Measurements from ENCODE around the gene PIGX.
"Not testable (repeated sequence)": the region's sequence is repeated elsewhere in the genome, so short reads cannot be mapped to it uniquely, and the experiment has no call there.

PIGX gene

DNA sequence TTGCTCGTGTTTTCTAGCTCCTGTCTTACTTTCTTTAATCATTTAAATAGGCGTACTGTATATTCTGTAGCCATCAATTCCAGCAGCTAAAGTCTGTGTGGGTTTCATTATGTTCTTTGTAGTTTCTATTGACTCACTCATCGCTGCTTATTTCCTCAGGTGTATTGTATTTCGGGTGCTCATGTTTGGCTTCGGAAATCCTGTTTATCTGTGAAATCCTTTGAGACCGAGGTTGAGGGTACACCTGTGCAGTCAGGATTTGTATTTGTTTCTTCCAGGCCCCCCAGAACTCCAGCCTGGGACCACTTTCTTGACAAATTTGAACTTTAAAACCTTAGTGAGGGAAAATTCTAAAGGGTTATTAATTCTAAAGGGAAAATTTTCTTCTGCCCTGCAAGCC is 25.5 kb downstream of the PIGX start:
- TF ChIP-seq, protein P1, sequence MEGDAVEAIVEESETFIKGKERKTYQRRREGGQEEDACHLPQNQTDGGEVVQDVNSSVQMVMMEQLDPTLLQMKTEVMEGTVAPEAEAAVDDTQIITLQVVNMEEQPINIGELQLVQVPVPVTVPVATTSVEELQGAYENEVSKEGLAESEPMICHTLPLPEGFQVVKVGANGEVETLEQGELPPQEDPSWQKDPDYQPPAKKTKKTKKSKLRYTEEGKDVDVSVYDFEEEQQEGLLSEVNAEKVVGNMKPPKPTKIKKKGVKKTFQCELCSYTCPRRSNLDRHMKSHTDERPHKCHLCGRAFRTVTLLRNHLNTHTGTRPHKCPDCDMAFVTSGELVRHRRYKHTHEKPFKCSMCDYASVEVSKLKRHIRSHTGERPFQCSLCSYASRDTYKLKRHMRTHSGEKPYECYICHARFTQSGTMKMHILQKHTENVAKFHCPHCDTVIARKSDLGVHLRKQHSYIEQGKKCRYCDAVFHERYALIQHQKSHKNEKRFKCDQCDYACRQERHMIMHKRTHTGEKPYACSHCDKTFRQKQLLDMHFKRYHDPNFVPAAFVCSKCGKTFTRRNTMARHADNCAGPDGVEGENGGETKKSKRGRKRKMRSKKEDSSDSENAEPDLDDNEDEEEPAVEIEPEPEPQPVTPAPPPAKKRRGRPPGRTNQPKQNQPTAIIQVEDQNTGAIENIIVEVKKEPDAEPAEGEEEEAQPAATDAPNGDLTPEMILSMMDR (IDR thresholded peaks at IDR 0.05): no peak
- Histone ChIP-seq H3K4me3 (ENCODE audit: low read depth, low read length) (no peak overlapping the region), H3K79me2 (peaks cover 12% of the 10 kb centered on the region), H3K9me3 (ENCODE audit: control insufficient read depth, low read length) (no peaks in the 10 kb centered on the region), H3K27ac (no peak overlapping the region), H3K27me3 (ENCODE audit: control insufficient read depth, insufficient read depth, low read length) (no peaks in the 10 kb centered on the region), H3K4me1 (peaks cover 7% of the 10 kb centered on the region), H3K4me2 (ENCODE audit: low read length) (no peak overlapping the region), H2AFZ (no peak overlapping the region), H3K36me3 (ENCODE audit: control insufficient read depth, insufficient read depth, low read length) (no peaks in the 10 kb centered on the region), H3K9ac (no peak overlapping the region)

DNA sequence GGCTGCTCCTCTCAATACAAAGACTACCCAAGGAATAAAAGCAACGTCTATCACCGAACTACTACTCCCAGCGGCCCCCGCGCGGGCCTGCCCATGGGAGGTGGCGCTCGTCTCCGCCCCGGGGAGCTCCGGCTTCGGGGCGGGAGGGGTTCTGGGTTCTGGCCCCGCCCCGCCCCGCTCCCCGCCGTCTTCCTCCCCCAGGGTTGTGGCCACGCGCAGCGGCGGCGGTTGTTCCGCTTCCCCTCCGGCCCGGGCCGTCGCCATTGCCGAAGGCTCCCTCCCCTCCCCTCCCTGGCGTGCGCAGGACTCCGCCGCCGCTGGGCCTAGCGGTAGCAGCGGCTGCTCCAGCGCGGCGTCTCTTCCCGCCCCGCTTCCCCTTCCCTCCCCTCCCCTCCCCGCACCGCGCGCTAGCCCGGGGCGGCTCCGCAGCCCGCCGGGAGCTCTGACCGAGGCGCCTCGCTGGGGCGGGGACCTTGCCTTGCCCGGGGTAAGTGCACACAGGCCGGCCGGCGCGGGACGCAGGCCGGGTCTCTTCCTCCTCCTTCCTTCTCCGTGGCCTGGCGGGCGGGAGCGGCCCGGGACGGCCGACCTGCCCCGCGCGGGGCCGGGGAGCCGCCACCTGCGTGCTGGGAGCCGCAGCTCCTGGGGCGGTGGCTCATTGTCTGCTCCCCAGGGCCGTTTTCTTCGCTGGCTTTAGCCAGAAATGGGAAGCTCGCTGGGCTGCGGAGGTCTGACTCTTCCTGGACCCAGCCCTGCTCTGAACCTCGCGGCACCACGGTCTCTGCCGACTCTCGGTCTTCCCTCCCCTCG is 27.7 kb downstream of the PIGX start, which contains the start of gene PAK2:
TSS of gene PAK2 (plus strand) at position 187 of the 810 bp plus-strand sequence. CDS start 42,790 bp downstream, outside the sequence.
- H2AFZ ChIP-seq: peak within 1 kb of the TSS; percentile 81
- peak within 1 kb of the TSS; percentile 98 for H3K4me3 ChIP-seq (ENCODE audit: low read depth, low read length)
- peak within 1 kb of the TSS; percentile 71 for H3K9ac ChIP-seq
- peaks cover 23% of the 10 kb centered on the region for H3K79me2 ChIP-seq
- H3K9me3 ChIP-seq (ENCODE audit: control insufficient read depth, low read length): no peaks in the 10 kb centered on the region
- peak within 1 kb of the TSS; percentile 86 for H3K27ac ChIP-seq
- no peaks in the 10 kb centered on the region for H3K36me3 ChIP-seq (ENCODE audit: control insufficient read depth, insufficient read depth, low read length)
- H3K4me2 ChIP-seq (ENCODE audit: low read length): peak within 1 kb of the TSS; percentile 88
- TF ChIP-seq, protein P1 (IDR thresholded peaks at IDR 0.05): peak; percentile 13
- peaks cover 7% of the 10 kb centered on the region for H3K4me1 ChIP-seq
- no peaks in the 10 kb centered on the region for H3K27me3 ChIP-seq (ENCODE audit: control insufficient read depth, insufficient read depth, low read length)

DNA sequence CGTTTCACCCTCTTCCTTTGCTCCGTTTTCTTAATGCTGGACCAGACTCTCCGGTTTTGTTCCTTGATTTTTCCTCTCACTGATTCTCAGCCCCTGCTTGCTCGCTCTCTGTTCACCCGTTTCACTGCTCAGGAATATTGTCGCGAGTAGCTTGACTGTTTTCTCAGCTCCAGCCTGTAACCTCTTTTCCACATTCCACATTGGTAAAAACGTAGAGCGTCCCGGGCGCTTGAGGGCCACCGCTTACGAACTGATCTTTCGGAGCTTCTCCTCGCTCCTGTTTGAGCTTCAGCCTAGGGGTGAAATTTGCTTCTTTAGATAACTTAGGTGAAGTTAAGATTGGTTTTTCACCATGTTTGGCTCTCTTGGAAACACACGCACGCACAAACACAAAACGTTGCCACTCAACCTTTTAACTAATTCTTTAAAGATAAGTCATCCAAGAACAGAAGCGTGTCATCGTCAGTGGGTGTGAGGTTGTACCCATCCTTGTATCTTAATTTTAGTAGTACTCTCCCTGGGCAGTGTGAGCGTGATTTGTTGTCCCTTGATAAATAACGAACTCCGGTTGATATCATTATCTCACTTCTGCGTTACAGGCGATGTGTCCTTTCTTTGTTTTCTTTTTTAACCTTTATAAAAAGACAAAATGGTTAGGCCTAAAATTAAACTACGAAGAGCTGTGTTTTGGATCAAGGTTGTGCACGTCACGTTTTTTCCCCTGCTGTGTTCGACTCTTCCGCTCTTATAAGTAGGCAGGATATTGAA is 28.5 kb downstream of the PIGX start:
- no peaks in the 10 kb centered on the region for H3K36me3 ChIP-seq (ENCODE audit: control insufficient read depth, insufficient read depth, low read length)
- peak overlapping the region; percentile 81 for H2AFZ ChIP-seq
- peaks cover 30% of the 10 kb centered on the region for H3K79me2 ChIP-seq
- H3K9me3 ChIP-seq (ENCODE audit: control insufficient read depth, low read length): no peaks in the 10 kb centered on the region
- H3K4me1 ChIP-seq: peaks cover 7% of the 10 kb centered on the region
- peak overlapping the region; percentile 98 for H3K4me3 ChIP-seq (ENCODE audit: low read depth, low read length)
- peak overlapping the region; percentile 71 for H3K9ac ChIP-seq
- H3K27me3 ChIP-seq (ENCODE audit: control insufficient read depth, insufficient read depth, low read length): no peaks in the 10 kb centered on the region
- peak overlapping the region; percentile 86 for H3K27ac ChIP-seq
- TF ChIP-seq, protein P1 (IDR thresholded peaks at IDR 0.05): no peak
- peak overlapping the region; percentile 88 for H3K4me2 ChIP-seq (ENCODE audit: low read length)

DNA sequence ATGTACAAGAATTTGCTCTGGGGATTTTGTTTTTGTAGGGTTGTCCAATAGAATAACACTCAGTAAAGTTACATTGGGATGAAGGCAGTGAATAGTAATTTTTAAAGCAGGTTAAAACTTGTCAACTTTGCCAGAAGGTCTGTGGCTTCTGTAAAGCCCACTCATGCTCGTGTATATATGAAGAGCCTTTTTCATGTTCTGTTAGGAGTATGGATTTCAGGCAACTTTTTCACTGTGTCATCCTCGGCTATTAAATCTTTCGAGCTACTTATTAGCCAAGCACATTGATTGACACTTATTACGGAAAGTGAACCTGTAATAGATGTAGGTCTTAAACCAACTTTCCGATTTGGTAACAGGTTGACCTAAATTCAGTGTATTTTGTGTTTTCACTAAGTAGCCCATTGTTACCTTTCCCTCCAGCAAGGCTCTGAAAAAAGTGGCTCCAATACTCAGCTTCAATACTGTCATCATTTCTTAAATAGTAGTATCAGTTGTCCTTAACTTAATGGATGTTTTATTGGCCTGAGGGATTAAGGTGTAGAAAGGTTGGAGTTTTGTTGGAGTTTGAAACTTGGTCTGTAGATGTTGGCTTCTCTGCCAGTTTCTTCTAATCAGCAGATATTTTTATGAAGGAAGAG is 29.2 kb downstream of the PIGX start:
- Histone ChIP-seq H3K36me3 (ENCODE audit: control insufficient read depth, insufficient read depth, low read length) (no peaks in the 10 kb centered on the region), H2AFZ (no peak overlapping the region), H3K27ac (peak overlapping the region; percentile 86), H3K9ac (no peak overlapping the region), H3K27me3 (ENCODE audit: control insufficient read depth, insufficient read depth, low read length) (no peaks in the 10 kb centered on the region), H3K4me1 (peaks cover 7% of the 10 kb centered on the region), H3K9me3 (ENCODE audit: control insufficient read depth, low read length) (no peaks in the 10 kb centered on the region), H3K4me3 (ENCODE audit: low read depth, low read length) (peak overlapping the region; percentile 98), H3K79me2 (peaks cover 32% of the 10 kb centered on the region), H3K4me2 (ENCODE audit: low read length) (peak overlapping the region; percentile 88)
- TF ChIP-seq, protein P1 (IDR thresholded peaks at IDR 0.05): no peak

DNA sequence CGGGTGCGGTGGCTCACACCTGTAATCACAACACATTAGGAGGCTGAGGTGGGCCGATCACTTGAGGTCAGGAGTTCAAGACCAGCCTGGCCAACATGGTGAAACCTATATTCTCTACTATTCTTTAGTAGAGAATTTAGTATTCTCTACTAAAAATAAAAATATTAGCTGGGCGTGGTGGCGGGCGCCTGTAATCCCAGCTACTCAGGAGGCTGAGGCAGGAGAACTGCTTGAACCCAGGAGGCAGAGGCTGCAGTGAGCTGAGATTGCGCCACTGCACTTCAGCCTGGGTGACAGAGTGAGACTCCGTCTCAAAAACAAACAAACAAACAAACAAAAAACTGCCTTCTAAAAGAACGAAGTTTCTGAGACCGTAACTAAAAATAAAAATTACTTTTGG is 31.4 kb downstream of the PIGX start:
- not testable (repeated sequence) for H3K4me2 ChIP-seq (ENCODE audit: low read length); H3K4me3 ChIP-seq (ENCODE audit: low read depth, low read length); H3K36me3 ChIP-seq (ENCODE audit: control insufficient read depth, insufficient read depth, low read length); H3K27me3 ChIP-seq (ENCODE audit: control insufficient read depth, insufficient read depth, low read length); H3K4me1 ChIP-seq; H2AFZ ChIP-seq; H3K9ac ChIP-seq; H3K27ac ChIP-seq; H3K9me3 ChIP-seq (ENCODE audit: control insufficient read depth, low read length)
- peaks cover 37% of the 10 kb centered on the region for H3K79me2 ChIP-seq
